BLaER1 treated with 17β-estradiol and CSF1 and Interleukin-3, amounts not matched to agents 10 nM and 100 nM (cell line): ENCODE data around the gene ANKRD13A.

Source experiments
- H3K27ac ChIP-seq, 11 experiments: shearing (Covaris generic); formaldehyde crosslinking; 2 replicates each; pipeline ENCODE4 v1.8.1; 2022
- H3K27me3 ChIP-seq, 11 experiments: shearing (Covaris generic); formaldehyde crosslinking; 2 replicates each; pipeline ENCODE4 v1.8.1; 2022
- H3K36me3 ChIP-seq, 11 experiments: shearing (Covaris generic); formaldehyde crosslinking; 2 replicates each; pipeline ENCODE4 v1.8.1; 2022
- H3K4me1 ChIP-seq, 10 experiments: shearing (Covaris generic); formaldehyde crosslinking; 2 replicates each; pipeline ENCODE4 v1.8.1; 2022
- H3K4me2 ChIP-seq, 11 experiments: shearing (Covaris generic); formaldehyde crosslinking; 2 replicates each; pipeline ENCODE4 v1.8.1; 2022
- H3K4me3 ChIP-seq, 10 experiments: shearing (Covaris generic); formaldehyde crosslinking; 2 replicates each; pipeline ENCODE4 v1.8.1; 2022
- H3K9ac ChIP-seq, 11 experiments: shearing (Covaris generic); formaldehyde crosslinking; 2 replicates each; pipeline ENCODE4 v1.8.1; 2022
- H3K9me3 ChIP-seq, 11 experiments: shearing (Covaris generic); formaldehyde crosslinking; replicated peaks in 1 of 11; 2 replicates each; pipeline ENCODE4 v1.8.1; 2022
- H4K20me1 ChIP-seq, 11 experiments: shearing (Covaris generic); formaldehyde crosslinking; 2 replicates each; pipeline ENCODE4 v1.8.1; 2022
- Cebpa-rat ChIP-seq, 11 experiments: shearing (Covaris generic); IDR thresholded peaks; 2 replicates each; pipeline ENCODE4 v1.8.1; 2022

The ANKRD13A gene

DNA sequence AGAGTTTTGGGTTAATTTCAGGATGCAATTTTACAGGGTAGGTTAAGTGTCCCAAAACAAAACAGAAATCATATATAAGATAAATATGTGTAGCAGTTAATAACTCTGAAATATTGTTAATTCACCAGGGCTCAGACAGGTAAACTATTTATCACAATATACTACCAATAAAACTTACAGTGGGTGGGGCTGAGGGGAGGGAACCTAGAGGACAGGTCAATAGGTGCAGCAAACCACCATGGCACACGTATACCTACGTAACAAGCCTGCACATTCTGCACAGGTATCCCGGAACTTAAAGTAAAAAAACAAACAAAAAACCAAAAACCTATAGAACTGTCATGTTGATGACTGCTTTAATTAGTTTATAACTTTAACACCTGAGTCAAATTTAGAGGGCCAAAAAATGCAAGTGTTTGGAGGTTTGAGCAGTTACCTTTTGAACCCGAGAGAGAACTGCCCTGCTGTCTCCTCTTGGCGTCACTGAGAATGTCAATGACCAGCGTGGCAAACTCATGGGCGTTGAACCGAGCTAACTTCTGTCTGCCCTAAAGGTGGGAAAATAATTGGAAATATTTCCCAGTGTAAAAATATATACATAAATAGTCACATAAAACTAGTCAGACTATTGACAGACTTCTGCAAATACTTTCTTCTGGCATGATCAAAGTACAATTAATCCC is 39.7 kb upstream of the ANKRD13A start:
- Histone ChIP-seq H3K4me2 (no peak overlapping the region), H3K4me1 (no peaks in the 10 kb centered on the region), H3K4me3 (no peak overlapping the region), H4K20me1 (peaks cover 3 to 42% (median 17%) of the 10 kb centered on the region in 11 experiments; a peak in 15 of 22 replicates), H3K27me3 (no peaks in the 10 kb centered on the region), H3K27ac (no peak overlapping the region), H3K9ac (no peak overlapping the region), H3K36me3 (peaks cover 97 to 100% (median 99%) of the 10 kb centered on the region in 11 experiments), H3K9me3 (no peaks in the 10 kb centered on the region)
- no peak for TF ChIP-seq Cebpa-rat (IDR thresholded peaks at IDR 0.05)

DNA sequence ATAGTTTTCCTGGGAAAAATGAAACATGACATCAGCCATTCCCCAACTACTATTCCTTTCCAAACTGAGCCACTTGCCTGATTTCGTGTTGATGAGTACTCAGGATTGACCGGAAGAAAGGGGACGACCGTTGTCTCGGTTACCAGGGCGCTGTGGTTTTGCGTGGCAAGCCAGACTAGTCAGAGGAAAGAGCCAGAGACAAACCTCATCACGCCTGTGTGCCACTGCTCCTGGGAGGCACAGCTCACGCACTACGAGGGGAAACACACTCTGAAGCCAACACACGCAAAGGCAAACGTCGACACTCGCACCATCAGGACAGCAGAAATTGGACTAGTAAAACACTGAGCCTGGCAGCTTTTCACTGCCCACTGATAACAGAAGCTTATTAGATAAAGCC is 38.0 kb upstream of the ANKRD13A start:
- Histone ChIP-seq H4K20me1 (peaks cover 3 to 52% (median 26%) of the 10 kb centered on the region in 11 experiments; a peak in 15 of 22 replicates), H3K27ac (no peak overlapping the region), H3K4me3 (no peak overlapping the region), H3K9ac (no peak overlapping the region), H3K9me3 (no peaks in the 10 kb centered on the region), H3K36me3 (peaks cover 96 to 100% (median 98%) of the 10 kb centered on the region in 11 experiments), H3K27me3 (no peaks in the 10 kb centered on the region), H3K4me2 (no peak overlapping the region), H3K4me1 (no peaks in the 10 kb centered on the region)
- TF ChIP-seq Cebpa-rat (IDR thresholded peaks at IDR 0.05): no peak

DNA sequence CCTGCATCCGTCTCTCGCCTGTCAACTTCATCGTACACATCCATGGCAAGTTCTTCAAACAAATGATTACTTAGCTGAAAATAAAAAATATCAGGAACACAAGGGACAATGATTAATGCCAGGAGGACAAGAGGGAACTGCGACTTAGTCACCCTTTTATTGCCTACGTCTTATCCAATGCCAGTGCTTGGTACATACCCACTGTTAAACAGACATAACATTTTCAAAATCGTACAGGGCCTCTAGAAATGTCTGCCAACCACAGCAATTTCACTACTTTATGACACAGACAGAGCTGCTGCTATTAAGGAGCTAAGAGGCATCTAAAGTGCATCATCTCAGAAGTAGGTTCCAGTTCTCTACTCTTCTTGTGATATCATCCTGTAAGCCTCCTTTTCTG is 37.6 kb upstream of the ANKRD13A start:
- no peak for TF ChIP-seq Cebpa-rat (IDR thresholded peaks at IDR 0.05)
- H4K20me1 ChIP-seq: peaks cover 3 to 56% (median 26%) of the 10 kb centered on the region in 11 experiments; a peak in 15 of 22 replicates
- no peaks in the 10 kb centered on the region for H3K9me3 ChIP-seq
- no peaks in the 10 kb centered on the region for H3K27me3 ChIP-seq
- no peak overlapping the region for H3K4me2 ChIP-seq
- no peak overlapping the region for H3K4me3 ChIP-seq
- no peak overlapping the region for H3K9ac ChIP-seq
- no peak overlapping the region for H3K27ac ChIP-seq
- peaks cover 96 to 100% (median 98%) of the 10 kb centered on the region in 11 experiments for H3K36me3 ChIP-seq
- no peaks in the 10 kb centered on the region for H3K4me1 ChIP-seq

DNA sequence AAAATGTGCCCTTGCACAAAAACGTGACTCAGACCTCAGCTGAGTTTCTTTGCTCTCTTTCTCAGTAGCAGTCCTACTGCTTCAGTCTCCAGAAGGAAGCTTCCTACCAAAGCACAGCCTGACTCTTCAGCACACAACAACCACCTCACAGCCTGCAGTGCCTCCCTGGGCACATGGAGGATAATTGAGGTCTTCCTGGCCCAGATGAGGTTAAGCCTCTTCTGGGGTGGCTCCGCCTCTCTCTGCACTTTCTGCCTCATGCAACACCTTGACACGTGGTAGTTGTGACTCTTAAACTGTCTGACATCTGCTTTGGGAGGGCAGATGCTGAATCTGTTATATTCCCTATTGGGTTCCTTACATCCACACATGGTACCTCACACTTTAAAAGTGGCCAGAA is 36.8 kb upstream of the ANKRD13A start:
- H3K36me3 ChIP-seq: peaks cover 94 to 100% (median 98%) of the 10 kb centered on the region in 11 experiments
- no peak for TF ChIP-seq Cebpa-rat (IDR thresholded peaks at IDR 0.05)
- no peak overlapping the region for H3K9ac ChIP-seq

DNA sequence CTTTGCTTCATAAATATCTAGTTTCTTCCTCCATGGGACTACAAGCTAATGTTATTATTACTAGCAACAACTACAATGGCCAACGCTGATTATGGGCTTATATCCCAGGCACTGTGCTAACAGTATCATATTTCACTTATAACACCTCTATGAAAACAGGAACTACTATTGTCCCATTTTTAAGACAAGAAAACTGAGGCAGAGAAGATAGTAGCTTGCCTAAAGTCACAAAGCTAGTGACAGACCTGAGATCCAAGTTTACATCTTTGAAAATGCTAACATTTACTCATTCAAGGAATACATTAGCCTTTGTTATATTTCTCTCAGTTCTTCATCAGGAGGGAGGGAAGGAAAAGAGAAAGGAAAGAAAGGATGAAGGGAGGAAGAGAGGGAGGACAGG is 35.9 kb upstream of the ANKRD13A start:
- peaks cover 0 to 7% (median 0%) of the 10 kb centered on the region in 10 experiments; a peak in 1 of 20 replicates for H3K4me1 ChIP-seq
- H3K36me3 ChIP-seq: peaks cover 94 to 100% (median 98%) of the 10 kb centered on the region in 11 experiments
- H3K9me3 ChIP-seq: no peaks in the 10 kb centered on the region
- no peaks in the 10 kb centered on the region for H3K27me3 ChIP-seq
- H3K4me2 ChIP-seq: no peak overlapping the region
- no peak overlapping the region for H3K4me3 ChIP-seq
- H4K20me1 ChIP-seq: peaks cover 3 to 71% (median 26%) of the 10 kb centered on the region in 11 experiments; a peak in 15 of 22 replicates
- no peak overlapping the region for H3K27ac ChIP-seq
- TF ChIP-seq Cebpa-rat (IDR thresholded peaks at IDR 0.05): no peak
- H3K9ac ChIP-seq: no peak overlapping the region

More for the DNA sequence above, 36.8 kb upstream of the ANKRD13A start:
- Histone ChIP-seq H3K9me3 (no peaks in the 10 kb centered on the region), H3K27me3 (no peaks in the 10 kb centered on the region), H3K4me1 (peaks cover 0 to under 1% (median 0%) of the 10 kb centered on the region in 10 experiments; a peak in 1 of 20 replicates), H3K27ac (no peak overlapping the region), H3K4me2 (no peak overlapping the region), H3K4me3 (no peak overlapping the region), H4K20me1 (peaks cover 3 to 64% (median 26%) of the 10 kb centered on the region in 11 experiments; a peak in 15 of 22 replicates)

DNA sequence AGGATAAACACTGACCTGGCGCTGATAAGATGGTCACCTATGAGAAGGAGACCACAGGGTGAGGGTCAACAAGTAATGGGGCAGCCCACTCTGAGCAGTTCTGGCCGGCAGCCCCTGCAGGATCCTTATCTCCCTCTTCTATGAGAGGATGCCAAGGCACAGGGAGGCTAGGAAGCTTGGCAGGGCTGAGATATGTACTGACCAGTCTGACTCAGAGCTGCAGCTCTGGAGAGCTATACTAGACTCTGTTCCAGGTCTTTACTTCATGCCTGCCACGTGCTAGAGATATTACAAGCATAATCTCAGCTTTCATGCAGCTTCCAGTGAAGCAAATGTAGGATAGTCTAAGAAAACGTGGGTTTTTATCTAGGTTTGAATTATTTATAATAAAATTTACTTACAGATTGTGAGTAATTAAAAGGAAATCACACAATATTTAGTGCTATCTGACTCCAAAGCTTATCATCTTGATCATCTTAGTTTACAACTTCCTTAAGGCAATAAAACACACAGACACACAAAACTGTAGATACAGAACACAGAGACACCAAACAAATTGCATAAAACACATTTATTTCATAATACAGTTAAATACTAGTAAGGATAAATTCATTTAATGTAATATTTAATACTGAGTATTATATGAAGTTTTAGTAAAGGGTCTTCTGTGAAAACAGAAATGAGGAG is 35.3 kb upstream of the ANKRD13A start:
- no peak overlapping the region for H3K4me3 ChIP-seq
- no peaks in the 10 kb centered on the region for H3K9me3 ChIP-seq
- H3K4me2 ChIP-seq: no peak overlapping the region
- H3K27me3 ChIP-seq: no peaks in the 10 kb centered on the region
- peaks cover 3 to 71% (median 26%) of the 10 kb centered on the region in 11 experiments; a peak in 15 of 22 replicates for H4K20me1 ChIP-seq
- no peak overlapping the region for H3K27ac ChIP-seq
- H3K9ac ChIP-seq: no peak overlapping the region
- TF ChIP-seq Cebpa-rat (IDR thresholded peaks at IDR 0.05): no peak
- peaks cover 94 to 100% (median 98%) of the 10 kb centered on the region in 11 experiments for H3K36me3 ChIP-seq
- peaks cover 0 to 7% (median 0%) of the 10 kb centered on the region in 10 experiments; a peak in 1 of 20 replicates for H3K4me1 ChIP-seq

DNA sequence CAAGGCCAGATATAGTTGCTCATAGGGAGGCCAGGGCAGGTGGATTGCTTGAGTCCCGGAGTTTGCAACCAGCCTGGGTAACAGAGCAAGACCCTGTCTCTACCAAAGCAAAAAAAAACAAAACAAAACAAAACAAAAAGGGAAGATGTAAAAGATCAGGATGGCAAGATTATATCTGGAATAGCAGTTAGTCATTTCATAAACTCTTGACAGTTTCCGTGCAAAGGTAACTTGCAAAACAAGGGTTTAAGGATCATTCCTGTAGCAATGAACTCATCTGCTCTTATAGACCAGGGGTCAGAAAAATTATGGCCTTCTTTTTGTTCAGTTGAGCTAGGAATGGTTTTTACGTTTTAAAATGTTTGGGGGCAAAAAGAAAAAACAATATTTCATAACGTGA is 32.7 kb upstream of the ANKRD13A start:
- TF ChIP-seq Cebpa-rat (IDR thresholded peaks at IDR 0.05): no peak
- no peaks in the 10 kb centered on the region for H3K27me3 ChIP-seq
- peaks cover 2 to 75% (median 21%) of the 10 kb centered on the region in 11 experiments; a peak in 15 of 22 replicates for H4K20me1 ChIP-seq
- H3K9me3 ChIP-seq: no peaks in the 10 kb centered on the region
- peaks cover 0 to 7% (median 0%) of the 10 kb centered on the region in 10 experiments; a peak in 1 of 20 replicates for H3K4me1 ChIP-seq
- H3K27ac ChIP-seq: no peak overlapping the region
- no peak overlapping the region for H3K9ac ChIP-seq
- H3K4me3 ChIP-seq: no peak overlapping the region
- peaks cover 94 to 100% (median 99%) of the 10 kb centered on the region in 11 experiments for H3K36me3 ChIP-seq
- H3K4me2 ChIP-seq: no peak overlapping the region

DNA sequence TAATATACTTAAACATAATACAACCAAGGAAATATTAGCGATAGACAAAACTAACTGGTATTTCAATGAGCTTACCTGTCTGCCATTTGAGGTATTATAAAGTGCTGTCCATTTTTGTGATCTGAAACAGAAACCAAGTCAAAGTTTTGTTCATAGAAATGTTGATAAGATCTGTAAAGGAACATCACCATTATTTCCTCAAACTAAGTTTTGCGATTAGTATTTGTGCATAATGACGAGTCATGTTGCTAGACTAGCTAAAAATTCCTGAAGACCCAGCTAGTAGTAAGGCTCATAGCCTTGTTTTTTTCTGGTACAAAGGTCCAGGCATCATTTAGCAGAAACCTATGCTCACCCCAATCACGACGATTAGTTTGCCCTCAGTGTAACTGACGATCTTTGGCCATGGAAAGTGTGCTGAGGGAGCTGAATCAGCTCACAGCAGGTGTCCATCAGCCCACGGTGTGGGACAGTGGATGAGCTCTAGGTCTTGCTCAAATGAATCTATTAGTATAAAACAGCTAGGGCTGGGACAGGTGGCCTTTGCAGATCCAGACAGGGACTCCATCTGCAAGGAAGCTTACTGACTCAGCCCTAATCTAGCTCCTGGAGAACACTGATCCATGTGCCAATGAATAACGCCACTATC is 31.7 kb upstream of the ANKRD13A start:
- no peaks in the 10 kb centered on the region for H3K27me3 ChIP-seq
- H3K27ac ChIP-seq: no peak overlapping the region
- H3K36me3 ChIP-seq: peaks cover 93 to 100% (median 99%) of the 10 kb centered on the region in 11 experiments

DNA sequence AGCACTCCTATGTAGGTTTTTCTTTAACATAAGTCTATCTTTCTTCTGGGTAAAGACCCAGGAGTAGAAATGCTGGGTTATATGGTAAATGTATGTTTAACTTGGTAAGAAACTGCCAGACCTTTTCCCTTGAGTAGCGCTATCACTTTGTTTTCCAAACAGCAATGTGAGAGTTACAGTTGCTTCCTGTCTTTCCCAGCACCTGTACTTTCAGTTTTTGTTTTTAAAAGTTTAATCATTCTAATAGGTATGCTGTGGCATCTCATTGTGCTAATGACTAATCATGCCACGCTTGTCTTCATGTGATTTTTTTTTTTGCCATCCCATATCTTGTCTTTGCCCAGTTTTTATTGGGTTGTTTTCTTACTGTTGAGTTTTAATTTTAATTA is 31.2 kb upstream of the ANKRD13A start:
- Histone ChIP-seq H4K20me1 (peaks cover 0 to 67% (median 8%) of the 10 kb centered on the region in 11 experiments; a peak in 10 of 22 replicates), H3K27ac (no peak overlapping the region), H3K27me3 (no peaks in the 10 kb centered on the region), H3K4me1 (peaks cover 0 to 7% (median 0%) of the 10 kb centered on the region in 10 experiments; a peak in 1 of 20 replicates), H3K4me3 (no peak overlapping the region), H3K9me3 (no peaks in the 10 kb centered on the region), H3K9ac (no peak overlapping the region), H3K4me2 (no peak overlapping the region), H3K36me3 (peaks cover 93 to 100% (median 99%) of the 10 kb centered on the region in 11 experiments)
- no peak for TF ChIP-seq Cebpa-rat (IDR thresholded peaks at IDR 0.05)

More for the DNA sequence above, 31.7 kb upstream of the ANKRD13A start:
- TF ChIP-seq Cebpa-rat (IDR thresholded peaks at IDR 0.05): no peak
- H3K9ac ChIP-seq: no peak overlapping the region
- no peak overlapping the region for H3K4me2 ChIP-seq
- peaks cover 0 to 68% (median 13%) of the 10 kb centered on the region in 11 experiments; a peak in 13 of 22 replicates for H4K20me1 ChIP-seq
- no peak overlapping the region for H3K4me3 ChIP-seq
- no peaks in the 10 kb centered on the region for H3K9me3 ChIP-seq
- H3K4me1 ChIP-seq: peaks cover 0 to 7% (median 0%) of the 10 kb centered on the region in 10 experiments; a peak in 1 of 20 replicates
